HG02943 (cell line): ENCODE data around the gene KIF19.
"Not testable (repeated sequence)": the region's sequence is repeated elsewhere in the genome, so short reads cannot be mapped to it uniquely, and the experiment has no call there.

Source experiments
- ATAC-seq: cut with Tn5 transposase; IDR thresholded peaks from one replicate; pipeline ENCODE4 v1.9.1; 2021; ENCODE audit warnings: mild to moderate bottlenecking, low read depth, moderate library complexity; ENCODE audit not compliant: unreplicated experiment

KIF19 gene

GRCh38 chr17:74383141-74383540, 57.1 kb downstream of the KIF19 start:
- ATAC-seq = no peak

DNA sequence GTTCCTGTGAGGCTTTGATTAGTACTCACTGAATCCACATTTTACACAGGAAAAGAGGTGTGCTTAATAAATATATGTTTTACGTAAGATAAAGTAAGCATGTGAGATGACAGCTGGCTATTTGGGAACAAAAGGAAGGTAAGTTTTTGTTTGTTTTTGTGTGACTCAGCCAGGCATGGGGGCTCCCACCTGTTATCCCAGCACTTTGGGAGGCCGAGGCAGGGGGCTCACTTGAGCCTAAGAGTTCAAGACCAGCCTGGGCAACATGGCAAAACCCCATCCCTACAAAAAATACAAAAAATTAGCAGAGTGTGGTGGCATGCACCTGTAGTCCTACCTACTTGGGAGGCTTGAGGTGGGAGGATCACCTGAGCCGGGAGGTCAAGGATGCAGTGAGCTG, 59.2 kb downstream of the KIF19 start:
- ATAC-seq = no peak

DNA sequence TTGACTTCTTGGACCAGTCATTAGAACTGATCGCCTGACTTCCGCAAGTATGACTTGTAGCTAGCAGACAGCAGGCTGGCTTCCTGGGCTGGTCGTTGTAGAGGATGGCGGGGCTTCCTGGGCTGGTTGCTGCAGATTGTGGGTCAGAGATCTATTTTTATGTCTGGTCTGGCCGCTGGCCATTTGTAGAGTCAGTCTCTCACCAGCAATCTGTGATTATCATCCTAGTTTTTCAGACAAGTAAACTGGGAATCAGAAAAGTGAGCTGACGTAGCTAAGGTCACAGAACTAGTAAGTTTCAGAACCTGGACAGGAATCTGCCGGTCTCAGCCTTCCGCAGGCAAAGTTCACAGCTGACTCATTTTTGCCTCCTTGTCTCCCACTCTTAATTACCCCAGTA, 60.4 kb downstream of the KIF19 start:
- ATAC-seq = no peak

DNA sequence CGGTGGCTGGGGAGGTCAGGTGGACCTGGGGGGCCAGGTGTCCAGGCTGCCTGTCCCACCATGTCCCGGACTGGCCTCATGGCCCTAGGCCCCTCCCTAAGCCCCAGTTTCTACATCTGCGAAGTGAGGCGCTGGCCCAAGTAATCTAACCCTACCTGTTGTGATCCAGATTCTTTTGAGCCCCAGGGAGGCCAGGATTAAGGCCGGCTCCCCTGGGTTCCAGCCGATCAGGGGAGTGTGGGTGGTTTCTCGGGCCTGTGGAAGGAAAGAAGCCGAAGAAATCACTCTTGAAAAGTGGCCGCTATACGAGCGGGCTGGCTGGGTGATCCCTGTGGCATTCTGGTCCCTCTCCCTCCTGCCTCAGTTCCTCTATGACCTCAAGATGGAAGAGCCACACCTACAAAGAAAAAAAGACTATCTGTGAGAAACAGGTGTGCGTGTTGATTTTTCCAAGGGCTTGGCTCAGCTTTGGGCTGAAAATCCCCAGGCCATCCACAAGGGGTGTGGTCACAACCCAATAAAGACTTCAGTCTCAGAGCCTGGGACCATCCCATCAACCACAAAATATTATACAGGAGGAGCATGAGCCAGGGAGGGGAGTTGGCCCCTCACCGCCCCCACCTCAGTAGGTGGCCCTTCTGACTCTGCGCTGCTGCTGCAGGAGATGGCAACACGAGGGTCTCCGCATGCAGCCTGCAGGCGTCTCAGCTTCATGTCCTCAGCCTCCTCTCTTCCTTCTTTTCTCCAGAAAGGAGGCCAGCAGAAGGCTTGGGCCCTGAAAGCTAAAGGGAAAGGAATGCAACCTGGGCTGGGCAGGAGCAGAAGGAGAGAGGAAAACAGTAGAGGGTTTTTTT, 61.6 kb downstream of the KIF19 start:
- no peak for ATAC-seq

DNA sequence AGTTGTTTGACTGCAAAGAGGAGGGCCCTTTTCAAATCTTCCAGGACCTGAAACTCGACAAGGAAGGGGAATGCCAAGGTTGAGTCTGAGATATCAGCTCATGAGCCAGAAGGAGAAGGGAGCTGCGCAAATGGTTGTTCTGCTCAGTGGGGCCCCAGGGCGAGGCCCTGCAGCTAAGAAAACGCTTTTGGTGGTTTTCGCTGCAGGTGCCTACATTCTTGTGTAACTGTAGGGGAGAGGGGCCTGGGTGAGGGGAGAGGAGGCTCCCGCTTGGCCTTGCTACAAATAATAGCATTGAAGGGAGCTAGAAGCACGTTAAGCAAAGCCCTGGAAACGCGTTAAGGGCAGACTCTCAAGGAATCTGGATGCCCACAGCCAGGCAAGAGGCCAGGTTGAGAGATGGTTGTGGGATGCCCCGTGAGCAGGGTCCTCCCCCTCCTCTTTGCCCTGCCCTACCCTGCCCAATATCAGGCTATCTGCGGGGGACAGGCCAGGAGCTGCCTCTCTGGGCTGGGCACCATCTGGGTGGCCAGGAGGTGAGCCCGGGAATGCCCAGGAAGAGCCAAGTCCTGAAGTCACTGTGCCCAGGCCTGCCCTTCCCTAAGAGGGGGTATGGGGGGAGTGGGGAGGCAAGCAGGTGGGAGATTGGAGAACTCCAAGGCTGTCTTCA, 63.2 kb downstream of the KIF19 start:
- no peak for ATAC-seq

DNA sequence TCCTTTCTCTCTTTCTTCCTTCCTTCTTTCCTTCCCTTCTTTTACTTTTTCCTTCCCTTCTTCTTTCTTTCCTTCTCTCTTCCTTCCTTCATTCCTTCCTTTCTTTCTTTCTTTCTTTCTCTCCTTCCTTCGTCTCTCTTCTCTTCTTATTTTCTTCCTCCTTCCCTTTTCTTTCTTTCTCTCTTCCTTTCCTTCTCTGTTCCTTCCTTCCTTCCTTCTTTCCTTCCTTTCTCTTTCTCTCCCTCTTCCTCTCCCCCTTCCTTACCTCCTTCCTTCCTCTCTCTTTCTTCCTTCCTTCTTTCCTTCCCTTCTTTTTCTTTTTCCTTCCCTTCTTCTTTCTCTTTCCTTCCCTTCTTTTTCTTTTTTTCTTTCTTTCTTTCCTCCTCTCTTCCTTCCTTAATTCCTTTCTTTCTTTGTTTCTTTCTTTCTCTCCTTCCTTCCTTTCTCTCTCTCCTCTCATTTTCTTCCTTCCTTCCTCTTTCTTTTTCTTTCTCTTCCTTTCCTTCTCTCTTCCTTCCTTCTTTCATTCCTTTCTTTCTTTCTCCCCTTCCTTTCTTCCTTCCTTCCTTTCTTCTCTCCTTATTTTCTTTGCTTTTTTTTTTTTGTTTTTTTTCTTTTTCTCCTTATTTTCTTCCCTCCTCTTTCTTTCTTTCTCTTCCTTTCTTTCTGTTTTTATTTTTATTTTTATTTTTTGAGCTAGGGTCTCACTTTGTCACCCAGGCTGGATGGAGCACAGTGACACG, 64.1 kb downstream of the KIF19 start:
- ATAC-seq = no peak

GRCh38 chr17:74390680-74391653, 64.9 kb downstream of the KIF19 start:
- ATAC-seq = no peak

GRCh38 chr17:74391771-74392170, 65.7 kb downstream of the KIF19 start:
- no peak for ATAC-seq

DNA sequence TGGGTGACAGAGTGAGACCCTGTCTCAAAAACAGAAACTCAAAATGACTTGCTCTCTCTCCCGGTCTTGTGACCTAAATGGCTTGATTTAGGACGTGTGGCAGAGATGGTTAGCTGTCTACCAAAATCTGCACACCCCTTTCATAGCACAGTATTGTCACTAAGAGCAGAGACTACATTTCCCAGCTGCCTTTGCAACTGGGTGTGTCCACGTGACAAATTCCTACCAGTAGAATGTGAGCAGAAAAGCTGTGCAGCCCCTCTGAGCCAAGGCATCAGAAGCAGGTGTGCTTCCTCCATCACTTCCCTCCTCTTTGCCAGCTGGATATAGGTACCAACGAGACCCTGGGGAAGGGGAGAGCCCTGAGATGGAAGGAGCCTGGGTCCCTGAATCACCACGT, 66.8 kb downstream of the KIF19 start:
- ATAC-seq = no peak

DNA sequence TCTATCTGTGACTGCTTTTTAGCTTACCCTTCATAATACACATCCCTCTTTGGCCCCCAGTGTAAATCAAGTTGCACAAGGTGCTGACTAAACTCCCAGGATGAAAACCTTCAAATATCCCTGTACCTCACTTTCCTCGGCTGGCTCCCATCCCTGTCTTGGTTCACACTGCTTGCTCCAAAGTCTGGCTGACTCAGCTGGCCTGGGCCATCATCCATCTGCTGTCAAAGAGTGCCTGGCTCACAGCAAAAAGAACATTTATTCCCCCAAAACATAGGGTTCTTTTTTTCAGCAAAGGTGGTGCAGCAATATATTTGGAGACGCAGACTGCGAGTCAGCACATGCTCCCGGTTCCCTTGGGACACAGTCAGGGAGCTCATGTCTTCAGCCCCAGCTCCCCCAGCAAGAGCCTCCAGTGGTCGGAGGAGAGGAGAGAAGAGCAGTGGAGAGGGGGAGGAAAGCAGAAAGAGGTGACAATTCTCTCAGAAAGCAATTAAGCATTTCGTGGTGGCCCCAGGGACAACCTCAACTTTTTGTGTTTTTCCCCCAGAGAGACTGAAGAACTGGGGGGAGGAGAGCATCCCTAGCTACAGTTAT, 67.4 kb downstream of the KIF19 start:
- ATAC-seq = no peak

- no peak for ATAC-seq
Observed at GRCh38 chr17:74394275-74394950, 68.4 kb downstream of the KIF19 start.

DNA sequence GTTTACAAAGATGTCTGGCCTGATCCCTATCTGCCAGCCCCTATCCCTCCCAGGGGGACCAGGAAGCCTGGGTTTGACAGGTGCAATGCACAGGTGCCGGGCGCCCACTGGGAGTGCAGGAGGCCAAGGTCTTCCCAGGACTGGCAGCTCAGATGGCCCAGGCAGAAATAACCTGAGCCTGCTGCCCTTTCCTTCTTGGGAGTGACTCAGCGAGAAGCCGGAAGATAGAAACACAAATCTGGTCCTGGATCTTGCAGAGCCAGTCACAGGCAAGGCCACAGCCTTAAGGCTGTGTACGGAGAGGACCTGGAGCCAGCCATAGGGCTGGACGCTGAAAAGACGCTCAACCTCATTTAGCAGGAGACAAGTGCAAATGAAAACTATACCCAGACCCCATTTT, 69.0 kb downstream of the KIF19 start:
- ATAC-seq = no peak

GRCh38 chr17:74396567-74396966, 70.5 kb downstream of the KIF19 start:
- ATAC-seq = no peak

- ATAC-seq = no peak
Observed at GRCh38 chr17:74402048-74402447, 76.0 kb downstream of the KIF19 start.

GRCh38 chr17:74403512-74404137, 77.6 kb downstream of the KIF19 start:
- no peak for ATAC-seq

DNA sequence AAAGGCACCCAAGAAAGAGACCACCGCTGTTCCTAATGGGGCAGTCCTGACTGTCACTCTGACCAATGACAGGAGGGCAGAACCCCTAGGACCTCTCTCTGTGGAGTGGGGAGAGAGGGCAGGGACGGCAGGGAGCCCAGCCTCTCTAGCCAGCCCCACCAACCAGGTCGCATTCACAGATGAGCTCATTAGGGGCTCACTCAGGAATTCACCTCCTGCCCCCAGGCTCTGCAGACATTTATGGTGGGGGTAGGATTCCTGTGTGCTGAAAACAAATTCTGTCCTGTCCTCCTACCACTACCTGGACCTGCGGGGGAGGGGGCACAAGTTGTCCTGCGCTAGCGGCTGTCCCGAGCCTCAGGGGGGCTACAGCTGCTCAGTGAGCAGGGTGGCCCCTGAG, 78.2 kb downstream of the KIF19 start:
- ATAC-seq = no peak

- no peak for ATAC-seq
Observed at GRCh38 chr17:74404789-74405188, 78.8 kb downstream of the KIF19 start.

DNA sequence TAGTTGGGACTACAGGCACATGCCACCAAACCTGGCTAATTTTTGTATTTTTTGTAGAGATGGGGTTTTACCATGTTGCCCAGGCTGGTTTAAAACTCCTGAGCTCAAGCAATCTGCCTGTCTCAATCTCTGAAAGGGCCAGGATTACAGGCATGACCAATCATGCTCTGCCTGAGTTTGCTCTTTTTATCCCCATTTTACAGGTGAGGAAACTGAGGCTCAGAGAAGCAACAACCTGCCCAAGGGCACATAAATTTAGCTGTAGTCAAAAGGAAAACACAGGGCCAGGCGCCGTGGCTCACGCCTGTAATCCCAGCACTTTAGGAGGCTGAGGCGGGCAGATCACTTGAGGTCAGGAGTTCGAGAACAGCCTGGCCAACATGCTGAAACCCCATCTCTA, 79.3 kb downstream of the KIF19 start:
- ATAC-seq = not testable (repeated sequence)
